ENCODE measurements around the gene YTHDF1.

Gene YTHDF1

GRCh38 chr20:63179687-63180568 is 36.0 kb downstream of the YTHDF1 start:
- Histone ChIP-seq H3K9ac (ENCODE audit: low read depth in 1 of 2, low read length in 2 of 2) (no peak overlapping the region), H3K9me3 (ENCODE audit: control insufficient read depth in 2 of 2, low read length in 2 of 2) (no peaks in the 10 kb centered on the region), H3K36me3 (ENCODE audit: control insufficient read depth in 2 of 2, insufficient read depth in 2 of 2, low read length in 2 of 2) (no peaks in the 10 kb centered on the region), H3K27me3 (ENCODE audit: control insufficient read depth in 2 of 2, insufficient read depth in 2 of 2, low read length in 2 of 2) (peaks cover 15 to 23% of the 10 kb centered on the region in 2 donors), H3K4me1 (ENCODE audit: control insufficient read depth in 2 of 2, insufficient read depth in 2 of 2, low read length in 2 of 2) (no peaks in the 10 kb centered on the region), H3K4me3 (ENCODE audit: low read length in 2 of 2) (no peak overlapping the region), H3K27ac (ENCODE audit: low read depth in 2 of 2, low read length in 2 of 2) (no peak overlapping the region)

- Histone ChIP-seq H3K27me3 (ENCODE audit: control insufficient read depth in 2 of 2, insufficient read depth in 2 of 2, low read length in 2 of 2) (peaks cover 17 to 30% of the 10 kb centered on the region in 2 donors), H3K36me3 (ENCODE audit: control insufficient read depth in 2 of 2, insufficient read depth in 2 of 2, low read length in 2 of 2) (no peaks in the 10 kb centered on the region), H3K27ac (ENCODE audit: low read depth in 2 of 2, low read length in 2 of 2) (no peak overlapping the region), H3K4me1 (ENCODE audit: control insufficient read depth in 2 of 2, insufficient read depth in 2 of 2, low read length in 2 of 2) (no peaks in the 10 kb centered on the region), H3K9me3 (ENCODE audit: control insufficient read depth in 2 of 2, low read length in 2 of 2) (no peaks in the 10 kb centered on the region), H3K4me3 (ENCODE audit: low read length in 2 of 2) (no peak overlapping the region), H3K9ac (ENCODE audit: low read depth in 1 of 2, low read length in 2 of 2) (no peak overlapping the region)
Measured at GRCh38 chr20:63178889-63179686, 36.8 kb downstream of the YTHDF1 start.

GRCh38 chr20:63178446-63178820 is 37.5 kb downstream of the YTHDF1 start:
- no peaks in the 10 kb centered on the region for H3K4me1 ChIP-seq (ENCODE audit: control insufficient read depth in 2 of 2, insufficient read depth in 2 of 2, low read length in 2 of 2)
- H3K27ac ChIP-seq (ENCODE audit: low read depth in 2 of 2, low read length in 2 of 2): no peak overlapping the region
- no peak overlapping the region for H3K9ac ChIP-seq (ENCODE audit: low read depth in 1 of 2, low read length in 2 of 2)
- no peaks in the 10 kb centered on the region for H3K9me3 ChIP-seq (ENCODE audit: control insufficient read depth in 2 of 2, low read length in 2 of 2)
- no peak overlapping the region for H3K4me3 ChIP-seq (ENCODE audit: low read length in 2 of 2)
- no peaks in the 10 kb centered on the region for H3K36me3 ChIP-seq (ENCODE audit: control insufficient read depth in 2 of 2, insufficient read depth in 2 of 2, low read length in 2 of 2)
- H3K27me3 ChIP-seq (ENCODE audit: control insufficient read depth in 2 of 2, insufficient read depth in 2 of 2, low read length in 2 of 2): peaks cover 19 to 36% of the 10 kb centered on the region in 2 donors

GRCh38 chr20:63177785-63178445 is 38.0 kb downstream of the YTHDF1 start:
- Histone ChIP-seq H3K9me3 (ENCODE audit: control insufficient read depth in 2 of 2, low read length in 2 of 2) (no peaks in the 10 kb centered on the region), H3K9ac (ENCODE audit: low read depth in 1 of 2, low read length in 2 of 2) (no peak overlapping the region), H3K4me3 (ENCODE audit: low read length in 2 of 2) (no peak overlapping the region), H3K27me3 (ENCODE audit: control insufficient read depth in 2 of 2, insufficient read depth in 2 of 2, low read length in 2 of 2) (peaks cover 21 to 40% of the 10 kb centered on the region in 2 donors), H3K36me3 (ENCODE audit: control insufficient read depth in 2 of 2, insufficient read depth in 2 of 2, low read length in 2 of 2) (no peaks in the 10 kb centered on the region), H3K27ac (ENCODE audit: low read depth in 2 of 2, low read length in 2 of 2) (no peak overlapping the region), H3K4me1 (ENCODE audit: control insufficient read depth in 2 of 2, insufficient read depth in 2 of 2, low read length in 2 of 2) (no peaks in the 10 kb centered on the region)

- H3K36me3 ChIP-seq (ENCODE audit: control insufficient read depth in 2 of 2, insufficient read depth in 2 of 2, low read length in 2 of 2): no peaks in the 10 kb centered on the region
- no peak overlapping the region for H3K27ac ChIP-seq (ENCODE audit: low read depth in 2 of 2, low read length in 2 of 2)
- no peaks in the 10 kb centered on the region for H3K4me1 ChIP-seq (ENCODE audit: control insufficient read depth in 2 of 2, insufficient read depth in 2 of 2, low read length in 2 of 2)
- H3K9ac ChIP-seq (ENCODE audit: low read depth in 1 of 2, low read length in 2 of 2): no peak overlapping the region
- no peaks in the 10 kb centered on the region for H3K9me3 ChIP-seq (ENCODE audit: control insufficient read depth in 2 of 2, low read length in 2 of 2)
- H3K27me3 ChIP-seq (ENCODE audit: control insufficient read depth in 2 of 2, insufficient read depth in 2 of 2, low read length in 2 of 2): peaks cover 21 to 40% of the 10 kb centered on the region in 2 donors
- H3K4me3 ChIP-seq (ENCODE audit: low read length in 2 of 2): no peak overlapping the region
Measured at GRCh38 chr20:63177134-63177784, 38.7 kb downstream of the YTHDF1 start.

GRCh38 chr20:63176427-63177133 is 39.4 kb downstream of the YTHDF1 start:
- Histone ChIP-seq H3K27me3 (ENCODE audit: control insufficient read depth in 2 of 2, insufficient read depth in 2 of 2, low read length in 2 of 2) (peaks cover 23 to 43% of the 10 kb centered on the region in 2 donors), H3K9me3 (ENCODE audit: control insufficient read depth in 2 of 2, low read length in 2 of 2) (no peaks in the 10 kb centered on the region), H3K9ac (ENCODE audit: low read depth in 1 of 2, low read length in 2 of 2) (no peak overlapping the region), H3K4me3 (ENCODE audit: low read length in 2 of 2) (no peak overlapping the region), H3K4me1 (ENCODE audit: control insufficient read depth in 2 of 2, insufficient read depth in 2 of 2, low read length in 2 of 2) (no peaks in the 10 kb centered on the region), H3K36me3 (ENCODE audit: control insufficient read depth in 2 of 2, insufficient read depth in 2 of 2, low read length in 2 of 2) (no peaks in the 10 kb centered on the region), H3K27ac (ENCODE audit: low read depth in 2 of 2, low read length in 2 of 2) (no peak overlapping the region)

- Histone ChIP-seq H3K36me3 (ENCODE audit: control insufficient read depth in 2 of 2, insufficient read depth in 2 of 2, low read length in 2 of 2) (no peaks in the 10 kb centered on the region), H3K9me3 (ENCODE audit: control insufficient read depth in 2 of 2, low read length in 2 of 2) (no peaks in the 10 kb centered on the region), H3K9ac (ENCODE audit: low read depth in 1 of 2, low read length in 2 of 2) (no peak overlapping the region), H3K4me3 (ENCODE audit: low read length in 2 of 2) (no peak overlapping the region), H3K4me1 (ENCODE audit: control insufficient read depth in 2 of 2, insufficient read depth in 2 of 2, low read length in 2 of 2) (no peaks in the 10 kb centered on the region), H3K27me3 (ENCODE audit: control insufficient read depth in 2 of 2, insufficient read depth in 2 of 2, low read length in 2 of 2) (peaks cover 27 to 43% of the 10 kb centered on the region in 2 donors), H3K27ac (ENCODE audit: low read depth in 2 of 2, low read length in 2 of 2) (no peak overlapping the region)
Measured at GRCh38 chr20:63176034-63176426, 39.9 kb downstream of the YTHDF1 start.

- no peaks in the 10 kb centered on the region for H3K4me1 ChIP-seq (ENCODE audit: control insufficient read depth in 2 of 2, insufficient read depth in 2 of 2, low read length in 2 of 2)
- no peaks in the 10 kb centered on the region for H3K9me3 ChIP-seq (ENCODE audit: control insufficient read depth in 2 of 2, low read length in 2 of 2)
- no peak overlapping the region for H3K9ac ChIP-seq (ENCODE audit: low read depth in 1 of 2, low read length in 2 of 2)
- H3K4me3 ChIP-seq (ENCODE audit: low read length in 2 of 2): no peak overlapping the region
- peaks cover 27 to 43% of the 10 kb centered on the region in 2 donors for H3K27me3 ChIP-seq (ENCODE audit: control insufficient read depth in 2 of 2, insufficient read depth in 2 of 2, low read length in 2 of 2)
- no peaks in the 10 kb centered on the region for H3K36me3 ChIP-seq (ENCODE audit: control insufficient read depth in 2 of 2, insufficient read depth in 2 of 2, low read length in 2 of 2)
- no peak overlapping the region for H3K27ac ChIP-seq (ENCODE audit: low read depth in 2 of 2, low read length in 2 of 2)
Measured at GRCh38 chr20:63175038-63175895, 40.7 kb downstream of the YTHDF1 start.

All from mucosa of rectum (tissue), 2 donors.